NCI-H2171 (cell line): ENCODE measurements around the gene LAMC2.
A peak's percentile ranks its signal among the peaks of the same experiment; 100 is the strongest.
"Not testable (repeated sequence)": the region's sequence is repeated elsewhere in the genome, so short reads cannot be mapped to it uniquely, and the experiment has no call there.

Experiments
- DNase-seq: peaks from one replicate; lab custom pipeline; 2025; lab: John Stamatoyannopoulos, UW

Gene LAMC2

GRCh38 chr1:183238071-183238470, 52.0 kb downstream of the LAMC2 start:
- DNase-seq = no peak

GRCh38 chr1:183239220-183239742, 53.2 kb downstream of the LAMC2 start:
- DNase-seq = no peak

GRCh38 chr1:183239793-183240525, 53.9 kb downstream of the LAMC2 start:
- DNase-seq = no peak

- DNase-seq = no peak
Observed at GRCh38 chr1:183240526-183240825, 54.4 kb downstream of the LAMC2 start.

- not testable (repeated sequence) for DNase-seq
Observed at GRCh38 chr1:183240853-183241252, 54.8 kb downstream of the LAMC2 start.

- no peak for DNase-seq
Observed at GRCh38 chr1:183241471-183241870, 55.4 kb downstream of the LAMC2 start.

- no peak for DNase-seq
Observed at GRCh38 chr1:183242556-183242955, 56.5 kb downstream of the LAMC2 start.

- no peak for DNase-seq
Observed at GRCh38 chr1:183243161-183244050, 57.3 kb downstream of the LAMC2 start.

GRCh38 chr1:183244466-183244865, 58.4 kb downstream of the LAMC2 start:
- peak; percentile 97 for DNase-seq

GRCh38 chr1:183245357-183245756, 59.3 kb downstream of the LAMC2 start:
- DNase-seq = no peak

- DNase-seq = no peak
Observed at GRCh38 chr1:183246436-183246835, 60.4 kb downstream of the LAMC2 start.

- DNase-seq = no peak
Observed at GRCh38 chr1:183247066-183247465, 61.0 kb downstream of the LAMC2 start.

GRCh38 chr1:183247484-183247883, 61.4 kb downstream of the LAMC2 start:
- no peak for DNase-seq

- DNase-seq = no peak
Observed at GRCh38 chr1:183247931-183248330, 61.9 kb downstream of the LAMC2 start.

GRCh38 chr1:183248989-183249691, 63.1 kb downstream of the LAMC2 start:
- no peak for DNase-seq

- DNase-seq = no peak
Observed at GRCh38 chr1:183249941-183250452, 63.9 kb downstream of the LAMC2 start.

GRCh38 chr1:183251101-183251958, 65.3 kb downstream of the LAMC2 start:
- DNase-seq = no peak

- no peak for DNase-seq
Observed at GRCh38 chr1:183251959-183252450, 65.9 kb downstream of the LAMC2 start.

- DNase-seq = no peak
Observed at GRCh38 chr1:183255073-183255472, 69.0 kb downstream of the LAMC2 start.

GRCh38 chr1:183259924-183260323, 73.9 kb downstream of the LAMC2 start:
- DNase-seq = no peak

GRCh38 chr1:183262628-183263200, 76.7 kb downstream of the LAMC2 start:
- DNase-seq = peak; percentile 77
